Upper lobe of left lung (tissue), 6 donors: ENCODE measurements around the gene DDN. TPM values are rescaled to one million over a fixed set of nuclear protein-coding genes. Genes with fewer than 3 reads are reported as not detected.

Experiments
- ATAC-seq, 2 donors: fragments of 200-7000 bp; cut with Tn5 transposase; one replicate each; pipeline ENCODE4 v1.9.1; 2022; ENCODE audit warnings: mild to moderate bottlenecking in 2 of 2, moderate library complexity in 2 of 2; ENCODE audit not compliant: low FRiP score in 2 of 2
- DNase-seq, 2 donors: peaks; one replicate each; pipeline ENCODE4 v3.0.0-alpha.2; 2019 to 2020
- H3K27ac ChIP-seq, 4 donors: fragments of 200-600 bp; sonication (generic); one replicate each; pipeline ENCODE4 v1.5.1; 2016 to 2019
- H3K27me3 ChIP-seq, 4 donors: fragments of 200-600 bp; sonication (generic); one replicate each; pipeline ENCODE4 v1.5.1; 2017 to 2019
- H3K36me3 ChIP-seq, 4 donors: fragments of 200-600 bp; sonication (generic); one replicate each; pipeline ENCODE4 v1.5.1; 2016 to 2019
- H3K4me1 ChIP-seq, 4 donors: fragments of 200-600 bp; sonication (generic); one replicate each; pipeline ENCODE4 v1.5.1; 2018 to 2019
- H3K4me3 ChIP-seq, 4 donors: fragments of 200-600 bp; sonication (generic); one replicate each; pipeline ENCODE4 v1.5.1; 2017 to 2019; ENCODE audit warnings: mild to moderate bottlenecking in 2 of 4, moderate library complexity in 1 of 4
- H3K9me3 ChIP-seq, 4 donors: fragments of 200-600 bp; sonication (generic); one replicate each; pipeline ENCODE4 v1.5.1; 2018 to 2019
- CTCF ChIP-seq, 6 experiments: fragments of 450-650 bp in 4 of 6; fragments of 200-600 bp in 2 of 6; sonication (generic) in 2 of 6; IDR thresholded peaks; one replicate each; pipeline ENCODE4 v1.5.1; 2016 to 2019; ENCODE audit warnings: antibody characterized with exemption in 6 of 6
- EP300 ChIP-seq, 4 donors: sonication (generic); formaldehyde crosslinking; IDR thresholded peaks; one replicate each; pipeline ENCODE4 v1.5.1; 2017; ENCODE audit warnings: antibody characterized with exemption in 4 of 4, control low read depth in 2 of 4
- POLR2A ChIP-seq, 4 donors: fragments of 450-650 bp; IDR thresholded peaks; one replicate each; pipeline ENCODE4 v1.5.1; 2016 to 2017; ENCODE audit warnings: antibody characterized with exemption in 4 of 4, mild to moderate bottlenecking in 2 of 4
- POLR2AphosphoS5 ChIP-seq, 2 donors: sonication (generic); formaldehyde crosslinking; IDR thresholded peaks; one replicate each; pipeline ENCODE4 v1.5.1; 2017; ENCODE audit warnings: antibody characterized with exemption in 2 of 2
- WGBS, 2 donors: methylation state at CpG; one replicate each; pipeline ENCODE4 v1.1.5; 2017 to 2018; 5-methylcytosine and 5-hydroxymethylcytosine counted together
- total RNA-seq, 6 donors: library from RNA; depleted of rRNA in 4 of 6; stranded (reverse); fragments of >200 nt in 4 of 6; gene quantifications; one replicate each; pipeline versions ENCODE4 v1.1.0 to v1.2.1, GENCODE V29; 2016 to 2021
- donor health status: DM: no; HTN: no; CAD: no; lungs with moderate emphysema.
- donor health status: DM: no; HTN: yes; CAD: no; lungs with severe emphysema.

The DDN gene
- total RNA-seq, 6 donors from 2014 or later = 0.13 to 0.30 (median 0.18) TPM; not detected in 2

GRCh38 chr12:48993787-48994186, 5.4 kb downstream of the DDN start:
- Histone ChIP-seq H3K4me3 (no peak overlapping the region), H3K4me1 (peaks cover 22 to 37% (median 31%) of the 10 kb centered on the region in 4 donors), H3K27me3 (peaks cover 0 to 29% (median 21%) of the 10 kb centered on the region in 4 donors), H3K36me3 (no peaks in the 10 kb centered on the region), H3K27ac (no peak overlapping the region), H3K9me3 (no peaks in the 10 kb centered on the region)
- ATAC-seq = no peak
- DNase-seq = no peak
- no peak for TF ChIP-seq POLR2AphosphoS5 (IDR thresholded peaks at IDR 0.05)
- TF ChIP-seq EP300 (IDR thresholded peaks at IDR 0.05) = no peak
- no peak for TF ChIP-seq CTCF (IDR thresholded peaks at IDR 0.05)
- TF ChIP-seq POLR2A (IDR thresholded peaks at IDR 0.05) = no peak
- WGBS, 2 donors = 74 to 80% methylated on average over 3 of the region's 3 CpGs

- DNase-seq (no peak), ATAC-seq (no peak)
- H3K27me3 ChIP-seq = peaks cover 0 to 14% (median 8%) of the 10 kb centered on the region in 4 donors
- no peaks in the 10 kb centered on the region for H3K36me3 ChIP-seq
- peaks cover 3 to 14% (median 8%) of the 10 kb centered on the region in 4 donors for H3K4me1 ChIP-seq
- TF ChIP-seq POLR2AphosphoS5 (IDR thresholded peaks at IDR 0.05) = no peak
- no peak for TF ChIP-seq EP300 (IDR thresholded peaks at IDR 0.05)
- no peak for TF ChIP-seq POLR2A (IDR thresholded peaks at IDR 0.05)
- no peak for TF ChIP-seq CTCF (IDR thresholded peaks at IDR 0.05)
- WGBS, 2 donors = 52 to 75% methylated on average over 8 of the region's 8 CpGs
- no peak overlapping the region for H3K4me3 ChIP-seq
- no peaks in the 10 kb centered on the region for H3K9me3 ChIP-seq
- H3K27ac ChIP-seq = no peak overlapping the region
Measured at GRCh38 chr12:48991247-48992050, 7.7 kb downstream of the DDN start.

GRCh38 chr12:48990552-48990951, 8.6 kb downstream of the DDN start:
- DNase-seq (no peak), ATAC-seq (no peak)
- Histone ChIP-seq H3K27me3 (peaks cover 0 to 15% (median 8%) of the 10 kb centered on the region in 4 donors), H3K9me3 (no peaks in the 10 kb centered on the region), H3K4me1 (peaks cover 3 to 12% (median 6%) of the 10 kb centered on the region in 4 donors), H3K27ac (no peak overlapping the region), H3K36me3 (no peaks in the 10 kb centered on the region), H3K4me3 (no peak overlapping the region)
- TF ChIP-seq CTCF (IDR thresholded peaks at IDR 0.05) (no peak), POLR2AphosphoS5 (IDR thresholded peaks at IDR 0.05) (no peak), EP300 (IDR thresholded peaks at IDR 0.05) (no peak), POLR2A (IDR thresholded peaks at IDR 0.05) (no peak)

- Histone ChIP-seq H3K36me3 (no peaks in the 10 kb centered on the region), H3K27ac (no peak overlapping the region), H3K4me3 (no peak overlapping the region), H3K4me1 (no peaks in the 10 kb centered on the region), H3K27me3 (peaks cover 0 to 7% (median 0%) of the 10 kb centered on the region in 4 donors), H3K9me3 (no peaks in the 10 kb centered on the region)
- peak in 1 of 2 donors; percentile 65 for DNase-seq
- TF ChIP-seq POLR2AphosphoS5 (IDR thresholded peaks at IDR 0.05) (no peak), EP300 (IDR thresholded peaks at IDR 0.05) (no peak), CTCF (IDR thresholded peaks at IDR 0.05) (peak; percentile 62 to 86 (median 78)), POLR2A (IDR thresholded peaks at IDR 0.05) (no peak)
- ATAC-seq = peak; percentile 81 to 89
- 25 to 43% methylated on average over 9 to 16 of the region's 16 CpGs for WGBS, 2 donors
Measured at GRCh38 chr12:48988030-48988649, 11.0 kb downstream of the DDN start.
